Activated CD8-positive, alpha-beta memory T cell treated with anti-CD3 and anti-CD28 coated beads for 36 hours (primary cell): Measurements from ENCODE around the gene PLCZ1. TPM values are rescaled to one million over a fixed set of nuclear protein-coding genes. Genes with fewer than 3 reads are reported as not detected.
"Not testable (repeated sequence)": the region's sequence is repeated elsewhere in the genome, so short reads cannot be mapped to it uniquely, and the experiment has no call there.

ENCODE experiments used
- CTCF ChIA-PET: fragments of 350-600 bp; sonication (Branson Sonifier 250); formaldehyde crosslinking; loops from one replicate; lab custom pipeline; 2021; ENCODE audit warnings: antibody characterized with exemption; lab: Charles Lee
- POLR2A ChIA-PET: fragments of 350-600 bp; sonication (Branson Sonifier 250); formaldehyde crosslinking; loops from one replicate; lab custom pipeline; 2021; ENCODE audit warnings: antibody characterized with exemption; lab: Charles Lee
- total RNA-seq, 2 experiments: library from RNA; stranded (reverse); gene quantifications; one replicate each; pipeline ENCODE4 v1.2.3, GENCODE V29; 2021

Gene PLCZ1
- total RNA-seq, 2 experiments from 2014 or later, result not detected

DNA sequence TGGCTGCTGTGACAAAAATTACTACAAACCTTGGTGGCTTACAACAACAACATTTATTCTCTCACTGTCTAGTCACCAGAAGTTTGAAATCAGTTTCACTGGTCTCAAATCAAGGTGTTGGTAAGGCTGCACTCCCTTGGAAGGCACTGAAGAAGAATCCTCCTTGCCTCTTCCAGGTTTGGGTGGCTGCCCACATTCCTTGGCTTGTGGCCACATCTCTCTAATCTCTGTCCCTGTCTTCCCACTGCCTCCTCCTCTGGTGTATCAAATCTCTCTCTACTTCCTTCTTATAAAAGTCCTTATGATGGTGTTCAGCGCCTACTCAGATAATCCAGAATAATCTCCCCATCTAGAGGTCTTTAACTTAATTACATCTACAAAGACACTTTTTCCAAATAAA, 31.0 kb downstream of the PLCZ1 start:
- ChIA-PET POLR2A (no interaction called here), CTCF (no interaction called here)

DNA sequence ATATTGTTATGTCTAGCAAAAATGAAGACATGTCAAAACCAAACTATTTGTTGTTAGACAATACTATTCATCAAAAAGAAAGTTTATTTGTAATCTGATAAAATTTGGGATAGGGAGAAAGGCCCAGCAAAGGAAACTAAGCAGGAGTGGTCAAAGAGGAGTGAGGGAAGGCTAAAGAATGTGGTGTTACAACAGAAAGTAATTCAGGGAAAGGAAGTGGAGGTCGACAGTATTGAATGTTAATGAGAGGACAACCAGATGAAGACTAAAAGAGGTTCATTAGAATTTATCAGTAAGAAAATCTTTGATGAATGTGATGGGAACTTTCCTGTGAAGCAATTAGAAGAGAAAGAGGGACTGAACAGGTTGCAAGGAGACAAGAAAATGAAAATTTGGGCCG, 33.9 kb downstream of the PLCZ1 start:
- POLR2A ChIA-PET, result no interaction called here
- CTCF ChIA-PET, result no interaction called here

DNA sequence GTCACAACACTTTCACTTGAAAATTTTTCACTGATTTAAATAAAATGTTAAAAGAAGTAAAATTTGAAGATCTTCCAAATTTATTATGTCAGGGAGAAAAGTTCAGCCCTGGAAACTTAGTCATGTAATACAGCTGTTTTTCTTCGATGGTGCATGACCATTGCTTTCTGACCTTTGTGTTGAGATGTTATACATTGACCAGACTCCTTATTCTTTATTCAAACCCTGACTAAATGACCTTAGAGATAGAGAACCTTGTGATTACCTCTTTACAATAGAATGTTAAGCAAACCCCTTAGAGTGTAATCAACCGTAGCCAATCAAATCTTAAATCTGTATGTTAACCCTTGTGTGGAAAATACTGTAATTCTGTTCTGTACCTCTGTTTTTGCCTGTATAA, 34.5 kb downstream of the PLCZ1 start:
- CTCF ChIA-PET, result no interaction called here
- POLR2A ChIA-PET, result no interaction called here

DNA sequence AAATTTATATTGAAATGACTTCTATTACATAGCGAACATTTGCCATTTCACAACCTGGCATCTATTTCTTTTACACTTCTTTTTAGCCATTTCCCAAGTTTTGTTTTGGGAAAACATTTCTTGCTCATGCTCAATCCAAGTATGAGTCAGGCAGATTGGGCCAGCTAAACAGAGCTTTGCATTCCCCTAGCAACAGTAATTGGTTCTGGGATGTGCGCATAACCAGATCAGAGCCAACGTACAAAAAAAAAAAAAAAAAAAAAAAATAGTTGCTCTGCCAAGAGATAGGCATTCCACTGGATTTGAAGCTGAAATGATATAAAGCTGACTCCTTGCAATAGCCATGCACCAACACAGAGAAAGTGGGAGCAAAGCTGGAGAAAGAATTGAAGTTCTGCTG, 37.5 kb downstream of the PLCZ1 start:
- ChIA-PET POLR2A (no interaction called here), CTCF (no interaction called here)

DNA sequence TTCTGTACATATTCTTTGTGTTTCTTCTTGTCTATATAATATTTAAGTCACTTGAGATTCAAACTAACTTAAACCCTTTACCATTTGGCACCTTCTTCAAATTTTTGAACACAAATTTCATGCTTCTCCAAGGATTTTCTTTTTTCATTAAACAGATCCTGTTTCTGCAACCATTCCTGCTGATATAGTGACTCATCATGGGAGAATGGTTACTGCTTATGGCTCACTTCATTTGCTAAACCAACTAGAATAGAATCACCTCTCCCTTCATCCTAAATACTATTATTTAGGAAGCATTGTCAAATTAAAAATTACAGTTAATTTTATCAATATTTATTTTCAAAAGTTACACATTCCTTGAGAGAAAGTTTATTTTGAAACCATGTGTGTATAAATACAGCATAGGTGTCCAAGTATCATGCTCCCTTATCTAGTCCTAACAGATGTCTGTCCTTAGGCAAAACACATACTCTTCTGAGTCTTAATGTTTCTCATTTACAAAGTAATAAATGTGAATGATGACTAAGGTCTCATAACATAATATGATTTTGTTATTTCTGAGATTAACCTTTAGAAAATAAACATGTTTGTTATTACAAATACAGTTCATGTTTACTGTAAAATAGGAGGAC, 40.7 kb downstream of the PLCZ1 start:
- ChIA-PET POLR2A (no interaction called here), CTCF (no interaction called here)

DNA sequence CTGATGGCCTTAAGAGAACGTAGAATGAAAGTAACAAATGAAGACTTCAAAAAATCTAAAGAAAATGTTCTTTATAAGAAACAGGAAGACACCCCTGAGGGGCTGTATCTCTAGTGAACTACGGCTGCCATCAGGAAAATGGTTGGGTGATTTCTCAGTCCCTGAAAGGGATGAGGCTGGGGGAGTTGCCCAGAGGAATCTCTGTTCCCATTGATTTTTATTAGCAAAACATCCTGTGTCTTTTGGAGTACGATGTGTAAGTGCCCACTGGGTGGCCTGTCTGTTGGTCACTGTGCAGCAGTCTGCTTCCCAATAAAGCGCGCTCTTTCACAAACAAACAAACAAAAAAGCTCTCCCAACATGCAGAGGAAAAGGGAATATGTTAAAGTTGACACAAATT, 43.8 kb downstream of the PLCZ1 start:
- POLR2A ChIA-PET, CTCF ChIA-PET: not testable (repeated sequence)

DNA sequence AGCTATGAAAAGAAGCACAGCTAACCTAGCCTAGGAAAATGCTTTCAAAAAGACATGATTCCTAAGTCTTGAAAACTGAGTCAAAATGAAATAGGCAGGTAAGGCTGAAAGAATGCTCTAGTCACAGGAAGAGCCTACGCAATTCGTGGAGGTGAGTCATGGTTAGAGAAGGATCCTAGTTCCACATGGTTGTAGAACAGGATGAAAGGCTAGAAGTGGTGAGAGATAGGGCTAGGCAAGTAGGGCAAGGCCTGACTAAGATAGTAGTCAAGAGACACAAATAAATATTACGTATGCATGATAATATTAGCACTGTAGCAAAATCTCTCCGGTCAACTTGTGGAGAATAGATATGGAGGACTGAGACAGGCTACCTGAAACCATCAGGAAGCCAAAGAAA, 47.2 kb downstream of the PLCZ1 start:
- ChIA-PET CTCF (no interaction called here), POLR2A (no interaction called here)

DNA sequence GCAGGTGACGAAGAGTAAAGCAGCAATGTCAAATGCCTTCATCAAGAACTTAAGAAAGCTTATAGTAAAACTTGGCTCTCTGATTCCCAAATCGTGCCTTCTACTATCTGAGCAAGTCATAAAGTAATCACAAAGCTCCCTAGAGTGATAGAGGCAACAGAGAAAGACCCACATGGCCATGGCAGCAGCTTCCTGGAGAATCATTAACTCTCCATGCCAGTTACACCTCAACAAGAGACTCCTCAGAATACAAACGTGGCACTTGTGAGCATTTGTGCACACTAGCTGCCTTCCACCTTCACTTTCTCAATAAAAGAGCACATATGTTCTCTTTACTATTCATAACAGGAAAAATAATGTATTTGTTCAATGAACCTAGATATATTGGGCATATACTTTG, 48.0 kb downstream of the PLCZ1 start:
- POLR2A ChIA-PET, result no interaction called here
- CTCF ChIA-PET, result no interaction called here

DNA sequence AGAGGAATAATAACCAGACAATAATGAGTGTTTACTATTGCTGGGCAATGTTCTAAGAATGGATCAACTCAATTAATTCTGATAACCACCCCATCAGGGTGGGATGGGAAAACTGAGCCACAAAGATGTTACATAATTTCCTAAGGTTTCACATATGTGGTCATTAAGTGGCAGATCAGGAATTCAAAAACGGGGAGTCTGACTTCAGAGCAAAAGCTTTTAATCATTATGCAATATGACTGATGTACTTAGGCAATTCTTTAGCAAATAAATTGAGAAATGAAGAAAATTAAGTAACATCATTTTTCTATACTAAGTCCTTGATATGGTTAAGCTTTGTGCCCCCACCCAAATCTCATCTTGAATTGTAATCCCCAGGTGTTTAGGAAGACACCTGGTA, 53.4 kb downstream of the PLCZ1 start:
- CTCF ChIA-PET, result no interaction called here
- POLR2A ChIA-PET, result no interaction called here

DNA sequence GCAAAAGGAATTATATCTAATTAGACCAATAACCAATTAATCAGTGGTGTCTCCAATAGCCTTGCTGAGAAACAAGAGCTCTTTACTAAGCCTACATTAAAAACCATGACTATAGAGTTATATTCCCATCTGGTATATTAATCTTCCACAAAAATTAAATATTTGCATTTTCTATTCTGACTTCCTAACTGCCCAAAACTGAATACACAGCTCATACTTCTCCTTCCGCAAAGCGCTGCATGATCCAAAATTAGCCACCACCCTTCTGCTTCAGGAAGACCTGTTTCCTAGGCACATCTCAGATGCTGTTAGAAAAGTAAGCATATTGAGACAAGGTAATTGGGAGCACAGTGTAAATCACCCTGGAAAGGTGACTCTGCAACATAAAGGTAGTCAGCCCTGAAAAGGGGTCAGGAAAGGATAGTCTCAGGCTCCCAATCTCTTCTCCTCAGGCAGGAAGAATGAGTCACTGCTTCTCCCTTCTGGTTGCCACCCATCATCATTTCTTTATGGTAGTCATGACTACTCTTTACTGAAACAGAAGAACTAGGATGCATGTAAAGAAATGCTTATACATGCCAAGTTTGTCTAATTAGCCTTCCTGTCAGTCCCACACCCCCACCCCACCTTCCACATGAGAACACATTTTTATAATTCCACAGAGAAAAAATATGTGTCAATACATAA, 54.3 kb downstream of the PLCZ1 start:
- POLR2A ChIA-PET, result no interaction called here
- CTCF ChIA-PET, result no interaction called here

DNA sequence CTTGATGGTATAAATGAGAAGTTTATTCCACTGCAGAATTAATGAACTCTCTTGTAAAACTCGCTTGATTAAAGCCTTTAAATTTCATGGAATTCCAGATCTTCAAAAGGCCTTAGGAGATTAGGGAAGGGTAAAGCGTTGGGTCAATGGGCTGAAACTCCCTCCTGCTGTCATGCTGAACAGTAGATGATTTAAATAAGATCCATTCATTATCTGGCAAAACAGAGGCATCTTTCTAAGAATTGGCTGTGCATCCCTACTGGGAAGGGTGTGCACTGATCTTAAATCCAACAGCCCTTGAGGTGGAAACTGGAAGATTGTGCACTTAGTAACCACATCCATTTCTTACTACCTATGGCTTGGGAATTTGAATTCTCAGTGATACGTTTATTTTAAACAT, 56.0 kb downstream of the PLCZ1 start:
- ChIA-PET POLR2A (no interaction called here), CTCF (no interaction called here)

DNA sequence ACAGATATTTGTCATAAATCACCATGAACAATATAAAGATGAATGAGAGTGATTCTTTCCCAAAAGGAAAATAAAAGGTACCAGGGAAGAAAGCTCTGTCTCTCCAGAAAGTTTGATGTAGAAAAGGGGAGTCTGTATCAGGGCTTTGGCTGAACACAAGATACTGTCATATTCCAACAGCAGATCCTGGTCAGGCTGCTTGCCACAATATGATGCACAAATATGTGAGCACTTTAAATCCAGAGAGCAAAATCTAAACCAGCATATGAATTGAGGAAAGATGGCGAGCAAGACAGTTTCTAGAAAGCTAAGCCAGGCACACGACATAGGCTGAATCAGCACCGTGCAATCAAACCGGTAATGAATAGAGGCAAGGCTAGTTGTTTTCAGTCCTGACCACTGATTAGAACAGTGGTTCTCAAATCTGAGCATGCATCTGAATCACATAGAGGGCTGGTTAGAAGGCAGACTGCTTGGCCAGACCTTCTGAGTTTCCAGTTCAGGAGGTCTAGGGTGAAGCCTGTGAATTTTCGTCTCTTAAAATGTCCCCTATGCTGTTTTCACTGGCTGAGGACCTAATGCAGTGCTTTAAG, 60.7 kb downstream of the PLCZ1 start:
- CTCF ChIA-PET, result no interaction called here

DNA sequence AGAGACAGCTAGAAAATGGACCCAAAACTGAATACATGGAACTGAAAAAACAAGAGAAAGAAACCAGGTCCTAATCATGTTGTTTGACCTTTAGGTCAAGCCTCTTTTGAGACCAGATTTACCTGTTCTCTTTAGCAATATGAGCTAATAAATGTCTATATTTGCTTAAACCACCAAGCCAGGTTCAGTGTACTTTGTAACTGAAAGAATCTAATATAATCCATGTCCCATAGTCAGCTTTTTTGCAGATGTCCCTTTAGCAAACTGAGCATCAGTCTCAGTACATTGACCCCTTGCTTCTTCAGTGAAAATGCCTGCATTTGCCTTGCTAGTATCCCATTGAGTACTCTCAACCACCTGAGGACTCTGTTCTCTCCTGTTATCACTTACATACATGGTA, 61.7 kb downstream of the PLCZ1 start:
- CTCF ChIA-PET, result no interaction called here

More for the DNA sequence above, 60.7 kb downstream of the PLCZ1 start:
- POLR2A ChIA-PET, result no interaction called here

DNA sequence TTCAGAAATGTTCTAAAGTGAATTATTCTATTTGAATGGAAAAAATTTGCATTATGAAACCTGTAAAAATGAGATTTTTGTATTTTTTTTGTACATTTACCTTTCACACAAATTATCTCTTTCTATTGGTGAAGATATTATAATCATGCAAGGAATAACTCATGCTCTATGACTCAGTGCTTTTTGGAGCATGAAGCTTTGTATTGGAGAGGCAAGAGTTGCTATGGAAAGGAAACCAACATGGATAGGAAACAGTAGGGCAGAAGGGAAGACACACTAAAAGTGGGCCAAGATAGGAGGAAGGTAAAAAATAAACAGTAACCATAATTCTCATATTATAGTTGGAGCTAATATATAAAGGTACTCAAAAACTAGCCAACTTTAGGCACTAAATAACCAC, 79.0 kb downstream of the PLCZ1 start:
- CTCF ChIA-PET, result no interaction called here
- POLR2A ChIA-PET, result no interaction called here

More for the DNA sequence above, 61.7 kb downstream of the PLCZ1 start:
- POLR2A ChIA-PET, result no interaction called here

DNA sequence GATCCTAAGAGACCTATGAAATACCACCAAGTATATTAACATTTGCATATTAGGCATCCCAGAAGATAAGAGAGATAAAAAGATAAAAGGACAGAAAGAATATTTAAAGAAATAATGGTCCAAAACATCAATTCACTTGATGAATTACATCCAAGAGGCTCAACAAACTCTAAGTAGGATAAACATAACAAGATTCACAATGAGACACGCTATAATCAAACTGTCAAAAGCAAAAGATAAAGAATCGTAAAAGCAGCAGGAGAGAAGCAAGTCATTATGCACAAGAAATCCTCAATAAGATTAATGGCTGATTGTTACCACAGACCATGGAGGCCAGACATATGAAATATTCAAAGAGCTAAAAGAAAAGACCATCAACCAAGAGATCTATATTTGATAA, 79.6 kb downstream of the PLCZ1 start:
- ChIA-PET CTCF (interaction anchor here (0.6 kb wide), 1 partner anchor 111 kb away, joined by 5 read pairs; no protein-coding TSS in a partner anchor), POLR2A (no interaction called here)

DNA sequence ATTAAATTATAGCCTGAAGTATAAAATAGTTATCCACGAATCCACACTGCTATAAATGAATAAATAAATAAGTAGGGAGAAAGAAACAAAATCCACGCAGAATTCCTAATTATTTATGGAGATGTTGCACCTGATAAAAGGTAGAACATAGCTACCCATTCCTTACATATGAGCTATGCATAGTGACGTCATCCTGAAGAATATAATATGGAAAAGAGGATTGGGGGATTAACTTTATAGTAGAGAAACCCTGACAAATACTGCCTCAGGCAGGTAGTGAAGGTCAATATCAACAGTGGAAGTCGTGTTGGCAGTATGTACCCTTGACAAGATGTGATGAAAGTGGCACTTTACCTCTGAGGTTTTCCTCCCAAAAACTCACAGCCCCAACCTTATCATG, 82.5 kb downstream of the PLCZ1 start:
- ChIA-PET POLR2A (no interaction called here), CTCF (no interaction called here)

DNA sequence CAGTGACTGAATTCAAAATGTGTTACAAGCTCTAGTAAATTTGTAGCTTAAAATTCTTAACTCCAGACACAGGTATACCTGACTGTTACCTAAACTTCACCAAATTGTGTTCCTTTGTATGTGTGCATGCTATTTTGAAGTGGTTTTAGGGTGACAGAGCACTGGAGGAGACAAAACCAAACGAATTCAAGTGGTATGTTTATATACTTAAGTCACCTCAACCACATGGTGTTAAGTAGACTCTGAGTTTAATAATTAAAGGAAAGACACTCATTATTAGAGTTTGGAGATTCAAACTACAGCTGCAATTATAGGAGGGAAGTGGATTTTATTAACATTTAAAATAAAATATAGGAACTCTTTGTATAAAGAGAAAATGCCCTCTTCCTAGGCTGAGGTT, 84.3 kb downstream of the PLCZ1 start:
- POLR2A ChIA-PET, result no interaction called here
- CTCF ChIA-PET, result interaction anchor here (0.7 kb wide), 1 partner anchor 1191 kb away, joined by 4 read pairs; no protein-coding TSS in a partner anchor

DNA sequence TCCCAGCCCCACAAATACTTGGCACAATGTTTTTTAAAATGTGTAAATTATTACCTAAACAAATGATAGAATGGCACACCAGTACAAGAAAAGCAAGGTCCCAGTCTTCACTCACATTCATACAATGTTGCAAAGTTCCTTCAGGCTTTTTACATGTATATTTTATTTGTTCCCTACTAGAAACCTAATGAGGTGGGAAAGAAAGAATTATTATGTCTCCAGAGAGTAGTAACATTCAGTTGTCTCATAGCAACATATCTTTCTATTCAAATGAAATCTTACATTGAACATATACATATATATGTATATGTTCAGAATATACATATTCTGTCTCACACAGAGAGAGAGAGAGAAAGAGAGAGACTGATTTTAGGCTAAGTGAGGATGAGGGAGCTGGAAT, 85.2 kb downstream of the PLCZ1 start:
- ChIA-PET CTCF (no interaction called here), POLR2A (no interaction called here)

DNA sequence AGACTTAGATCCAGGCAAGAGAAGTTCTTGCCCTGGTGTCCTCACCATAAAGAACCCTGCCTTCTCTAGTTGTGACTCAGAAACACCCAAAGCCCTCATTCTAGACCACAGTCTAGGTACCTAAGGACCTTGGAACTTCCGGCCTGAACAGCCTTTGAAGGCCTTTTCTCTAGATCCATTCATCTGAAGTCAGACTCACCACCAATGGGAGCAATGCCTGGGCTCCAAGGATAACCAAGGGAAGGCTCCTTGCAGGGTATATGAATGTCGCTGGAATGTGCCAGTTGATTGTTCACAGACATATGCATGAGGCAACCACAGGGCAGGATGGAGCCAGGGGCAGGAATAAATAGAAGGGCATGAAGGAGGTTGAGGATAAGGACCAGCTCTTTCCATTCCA, 86.3 kb downstream of the PLCZ1 start:
- POLR2A ChIA-PET, result no interaction called here
- CTCF ChIA-PET, result no interaction called here

DNA sequence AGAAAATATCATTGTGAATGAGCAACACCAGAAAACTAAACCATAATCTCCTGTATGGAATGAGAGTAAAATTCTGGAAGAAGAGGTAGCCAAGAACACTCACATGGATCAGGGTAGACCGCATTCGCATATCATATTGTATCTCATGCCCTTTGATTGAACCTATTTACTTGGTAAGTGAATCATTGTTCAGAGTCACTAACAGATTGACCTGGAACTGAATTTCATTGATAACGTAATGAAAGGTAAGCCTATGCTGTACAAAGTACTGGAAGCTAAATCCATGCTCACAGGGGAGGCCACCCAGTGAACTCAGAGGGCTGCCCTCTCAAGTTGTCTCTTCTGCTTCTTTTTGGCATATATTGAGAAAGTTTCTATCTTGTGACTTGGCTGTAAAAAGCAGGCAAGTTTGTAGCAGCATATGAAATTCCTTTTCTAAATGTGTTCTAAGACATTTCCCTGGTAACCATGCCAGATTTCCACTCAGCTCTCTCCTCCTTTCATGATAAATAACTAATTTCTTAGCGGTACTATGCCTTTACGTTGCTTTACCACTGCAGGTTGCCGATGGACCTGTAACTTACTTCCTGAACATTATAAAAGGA, 91.4 kb downstream of the PLCZ1 start:
- ChIA-PET POLR2A (no interaction called here), CTCF (no interaction called here)

DNA sequence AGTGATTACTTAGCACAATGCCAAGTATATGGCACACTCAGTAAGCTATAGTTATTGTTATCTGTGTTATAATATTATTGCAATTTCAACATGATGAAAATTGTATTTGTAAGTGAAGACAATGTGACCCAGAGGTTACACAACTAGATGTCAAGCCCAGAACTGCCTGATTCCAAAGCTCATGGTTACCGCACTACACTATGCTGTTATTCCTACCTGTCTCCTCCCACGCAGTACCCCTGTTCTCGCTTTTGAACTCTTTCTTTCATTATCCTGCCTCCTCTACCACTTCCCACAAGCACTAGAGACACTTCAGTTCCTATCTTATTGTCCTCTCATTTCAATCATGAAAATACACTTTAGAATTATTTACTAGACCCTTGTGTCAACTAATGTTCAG, 93.2 kb downstream of the PLCZ1 start:
- ChIA-PET POLR2A (no interaction called here), CTCF (no interaction called here)
